Lower leg skin (tissue), 3 donors: Measurements from ENCODE around the gene SNTG2.

ENCODE experiments used
- POLR2A ChIP-seq, 2 donors: fragments of 450-650 bp; IDR thresholded peaks; one replicate each; pipeline ENCODE4 v1.6.1; 2016 to 2017; ENCODE audit warnings: antibody characterized with exemption in 2 of 2, mild to moderate bottlenecking in 1 of 2, moderate library complexity in 1 of 2
- TF ChIP-seq, protein P1 (sequence below), 3 donors: fragments of 450-650 bp; IDR thresholded peaks; one replicate each; pipeline ENCODE4 v1.5.1; 2016; ENCODE audit warnings: antibody characterized with exemption in 3 of 3, mild to moderate bottlenecking in 3 of 3, moderate library complexity in 2 of 3

DNA sequence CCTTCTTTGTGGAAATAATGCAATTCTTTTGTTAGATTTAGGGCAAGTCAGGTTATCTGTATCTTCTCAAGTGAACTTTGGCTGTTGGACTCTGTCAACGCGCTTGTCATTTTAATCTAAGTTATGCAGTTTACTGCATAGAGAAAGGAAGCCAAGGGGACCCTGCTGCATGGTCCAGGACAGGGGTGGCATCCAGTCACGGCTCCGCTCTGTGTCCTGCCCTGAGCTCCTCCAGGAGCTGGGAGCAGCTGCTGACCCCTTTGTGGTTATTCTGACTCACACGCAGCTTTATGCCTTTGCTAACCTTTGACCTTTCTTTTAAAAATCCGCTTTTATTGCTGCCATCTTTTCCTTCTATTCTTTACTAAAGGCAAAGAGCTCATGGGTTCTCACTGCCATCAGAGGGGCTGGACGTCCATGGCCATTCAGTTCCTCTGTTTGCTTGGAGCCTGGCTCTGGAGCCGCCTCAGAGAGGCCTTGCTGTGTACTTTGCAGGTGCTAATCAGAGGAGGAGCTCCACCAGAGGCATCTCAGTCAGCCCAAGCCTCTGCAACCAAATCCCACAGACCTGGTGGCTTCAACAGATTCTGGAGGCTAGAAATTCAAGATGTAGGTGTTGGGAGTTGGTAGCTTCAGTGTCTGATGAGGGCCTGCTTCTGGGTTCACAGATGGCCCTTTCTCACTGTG is 39.3 kb downstream of the SNTG2 start:
- TF ChIP-seq, protein P1, sequence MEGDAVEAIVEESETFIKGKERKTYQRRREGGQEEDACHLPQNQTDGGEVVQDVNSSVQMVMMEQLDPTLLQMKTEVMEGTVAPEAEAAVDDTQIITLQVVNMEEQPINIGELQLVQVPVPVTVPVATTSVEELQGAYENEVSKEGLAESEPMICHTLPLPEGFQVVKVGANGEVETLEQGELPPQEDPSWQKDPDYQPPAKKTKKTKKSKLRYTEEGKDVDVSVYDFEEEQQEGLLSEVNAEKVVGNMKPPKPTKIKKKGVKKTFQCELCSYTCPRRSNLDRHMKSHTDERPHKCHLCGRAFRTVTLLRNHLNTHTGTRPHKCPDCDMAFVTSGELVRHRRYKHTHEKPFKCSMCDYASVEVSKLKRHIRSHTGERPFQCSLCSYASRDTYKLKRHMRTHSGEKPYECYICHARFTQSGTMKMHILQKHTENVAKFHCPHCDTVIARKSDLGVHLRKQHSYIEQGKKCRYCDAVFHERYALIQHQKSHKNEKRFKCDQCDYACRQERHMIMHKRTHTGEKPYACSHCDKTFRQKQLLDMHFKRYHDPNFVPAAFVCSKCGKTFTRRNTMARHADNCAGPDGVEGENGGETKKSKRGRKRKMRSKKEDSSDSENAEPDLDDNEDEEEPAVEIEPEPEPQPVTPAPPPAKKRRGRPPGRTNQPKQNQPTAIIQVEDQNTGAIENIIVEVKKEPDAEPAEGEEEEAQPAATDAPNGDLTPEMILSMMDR (IDR thresholded peaks at IDR 0.05): no peak
- TF ChIP-seq POLR2A (IDR thresholded peaks at IDR 0.05): no peak
